AG09319 (cell line): ENCODE measurements around the gene CNTN4.

ENCODE experiments used
- DNase-seq: peaks from one replicate; pipeline ENCODE4 v3.0.0-alpha.2; 2010; ENCODE audit warnings: low read depth; ENCODE audit errors: extremely low read depth
- TF ChIP-seq, protein P1 (sequence below): IDR thresholded peaks from 2 replicates; pipeline ENCODE4 v1.5.1; 2011; ENCODE audit warnings: low read depth, mild to moderate bottlenecking, inconsistent platforms, low read length, moderate library complexity

The CNTN4 gene

DNA sequence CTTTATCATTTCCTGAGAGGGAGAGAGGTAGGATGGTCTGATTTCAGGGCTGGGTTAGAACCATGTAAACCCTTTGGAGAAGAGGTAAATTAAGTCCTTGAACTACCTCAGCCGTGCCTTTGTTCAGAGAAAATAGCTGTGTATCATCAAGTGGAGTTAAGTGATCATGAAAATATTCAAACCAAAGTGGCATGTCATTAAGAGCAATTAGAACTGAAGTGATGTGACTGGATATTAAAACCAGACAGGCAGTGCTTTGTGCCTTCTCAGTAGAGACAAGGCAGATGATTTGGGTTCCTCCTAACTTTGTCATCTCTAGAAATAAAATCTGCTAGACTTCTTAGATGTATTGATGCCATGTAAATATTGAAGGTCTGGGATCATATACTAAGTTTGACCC is 840.0 kb downstream of the CNTN4 start:
- TF ChIP-seq, protein P1, sequence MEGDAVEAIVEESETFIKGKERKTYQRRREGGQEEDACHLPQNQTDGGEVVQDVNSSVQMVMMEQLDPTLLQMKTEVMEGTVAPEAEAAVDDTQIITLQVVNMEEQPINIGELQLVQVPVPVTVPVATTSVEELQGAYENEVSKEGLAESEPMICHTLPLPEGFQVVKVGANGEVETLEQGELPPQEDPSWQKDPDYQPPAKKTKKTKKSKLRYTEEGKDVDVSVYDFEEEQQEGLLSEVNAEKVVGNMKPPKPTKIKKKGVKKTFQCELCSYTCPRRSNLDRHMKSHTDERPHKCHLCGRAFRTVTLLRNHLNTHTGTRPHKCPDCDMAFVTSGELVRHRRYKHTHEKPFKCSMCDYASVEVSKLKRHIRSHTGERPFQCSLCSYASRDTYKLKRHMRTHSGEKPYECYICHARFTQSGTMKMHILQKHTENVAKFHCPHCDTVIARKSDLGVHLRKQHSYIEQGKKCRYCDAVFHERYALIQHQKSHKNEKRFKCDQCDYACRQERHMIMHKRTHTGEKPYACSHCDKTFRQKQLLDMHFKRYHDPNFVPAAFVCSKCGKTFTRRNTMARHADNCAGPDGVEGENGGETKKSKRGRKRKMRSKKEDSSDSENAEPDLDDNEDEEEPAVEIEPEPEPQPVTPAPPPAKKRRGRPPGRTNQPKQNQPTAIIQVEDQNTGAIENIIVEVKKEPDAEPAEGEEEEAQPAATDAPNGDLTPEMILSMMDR = no peak
- no peak for DNase-seq

DNA sequence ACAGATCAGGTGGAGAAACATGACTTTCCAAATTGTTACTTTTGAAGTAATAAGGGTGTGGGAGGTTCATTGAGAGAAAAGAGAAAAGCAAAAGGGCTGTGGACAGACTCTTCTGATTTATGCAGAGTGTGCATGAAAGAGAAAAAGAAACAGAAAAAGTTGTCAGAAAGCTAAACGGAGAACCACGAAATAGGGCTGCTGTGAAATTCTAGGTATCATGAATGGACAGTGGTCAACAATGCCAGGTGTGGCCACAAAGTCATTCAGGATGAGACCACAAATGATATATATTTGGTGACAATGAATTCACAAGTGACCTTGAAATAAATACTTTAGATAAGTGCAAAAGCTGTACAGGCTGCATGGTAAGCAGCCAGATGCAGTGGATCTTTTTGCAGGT is 841.4 kb downstream of the CNTN4 start:
- TF ChIP-seq, protein P1 = no peak
- no peak for DNase-seq

DNA sequence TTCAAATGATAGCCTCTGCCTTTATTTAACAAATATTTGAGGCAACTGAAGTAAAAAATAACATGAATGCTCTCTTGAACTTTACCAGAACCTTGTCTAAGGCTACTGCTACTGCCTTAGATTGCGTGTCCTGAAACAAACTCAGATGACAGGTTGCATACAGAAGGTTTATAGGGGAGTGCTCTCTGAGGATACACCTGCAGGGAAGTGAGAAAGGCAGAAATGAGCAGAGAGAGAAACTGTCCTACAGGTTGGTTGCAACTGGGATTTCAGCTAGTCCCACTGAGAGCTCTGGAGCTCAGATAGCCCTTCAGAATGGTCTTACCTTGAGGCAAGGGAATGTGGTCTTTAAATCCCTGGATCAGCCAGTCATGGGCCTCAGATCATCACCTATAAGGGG is 846.0 kb downstream of the CNTN4 start:
- TF ChIP-seq, protein P1 = no peak
- no peak for DNase-seq

DNA sequence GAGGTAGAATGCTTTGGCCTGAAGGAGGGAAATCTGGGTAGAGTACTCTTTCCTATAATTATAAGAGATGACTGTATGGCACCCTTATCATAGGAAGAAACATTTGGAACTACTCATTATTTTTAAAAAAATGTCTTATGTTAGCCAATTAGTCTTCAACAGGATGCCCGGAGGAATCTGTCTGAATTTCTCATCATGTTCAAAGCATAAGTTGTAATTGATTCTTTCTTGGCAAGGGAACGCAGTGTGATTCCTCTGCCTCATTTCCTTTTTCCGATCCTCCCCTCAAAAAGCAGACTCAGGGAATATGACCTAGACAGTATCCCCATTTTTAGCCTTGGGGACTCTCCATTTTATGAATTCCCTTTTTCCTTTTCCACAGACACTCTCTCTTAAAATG is 846.5 kb downstream of the CNTN4 start:
- DNase-seq = no peak
- TF ChIP-seq, protein P1 = no peak

DNA sequence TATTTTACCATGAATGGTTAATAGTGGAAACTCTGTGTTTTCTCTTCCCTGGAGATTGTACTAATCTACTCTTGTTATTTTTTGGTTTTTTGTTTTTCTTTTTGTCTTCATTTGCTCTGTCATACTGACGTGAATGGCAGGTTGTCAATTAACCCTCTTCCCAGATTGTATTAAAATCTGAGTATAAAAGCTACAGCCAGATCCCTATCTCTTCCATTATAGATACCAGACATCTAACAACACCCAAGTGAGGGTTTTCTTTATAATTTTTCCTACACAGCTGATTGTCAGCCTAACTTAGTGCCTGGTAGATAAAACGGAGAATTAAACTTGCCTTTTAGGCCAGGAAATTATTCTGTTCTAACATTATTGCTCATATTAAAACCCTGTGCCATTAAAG is 848.9 kb downstream of the CNTN4 start:
- DNase-seq = no peak
- TF ChIP-seq, protein P1 = no peak

DNA sequence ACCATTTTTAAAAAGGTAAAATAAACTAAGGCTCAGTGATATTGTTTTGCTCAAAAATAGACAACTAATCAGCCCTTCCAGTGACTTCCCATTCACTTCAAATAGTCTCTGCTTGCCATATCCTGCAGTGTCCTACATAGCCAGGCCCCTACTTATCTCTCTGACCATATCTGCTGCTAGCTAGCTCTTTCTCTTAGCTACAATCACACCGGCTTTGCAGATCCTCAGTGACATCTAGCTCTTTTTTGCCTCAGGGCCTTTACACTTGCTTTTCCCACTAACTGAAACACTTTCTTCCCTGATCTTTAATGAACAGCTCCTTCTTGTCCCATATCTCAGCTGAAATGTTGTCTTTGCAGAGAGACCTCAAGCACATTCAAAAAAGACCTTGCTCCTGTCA is 850.2 kb downstream of the CNTN4 start:
- TF ChIP-seq, protein P1 = no peak
- no peak for DNase-seq

DNA sequence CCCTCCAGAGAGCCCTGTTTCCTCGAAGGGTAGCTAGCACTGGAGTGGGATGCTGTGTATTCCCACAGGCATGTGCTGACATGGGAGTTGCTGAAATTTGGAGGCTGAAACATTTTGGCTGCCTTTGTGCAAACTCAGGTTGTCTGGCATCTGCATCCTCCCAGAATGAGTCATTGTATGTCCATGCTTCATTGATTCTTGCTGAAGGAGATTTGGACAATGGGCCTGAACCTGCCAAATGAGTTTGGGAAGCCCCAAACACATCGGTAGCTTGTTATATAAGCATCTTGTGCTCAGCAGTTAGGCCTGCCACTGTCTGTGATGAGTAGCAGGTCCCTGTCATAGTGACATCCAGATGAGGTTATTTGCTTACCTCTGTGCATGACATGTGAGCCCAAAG is 851.5 kb downstream of the CNTN4 start:
- DNase-seq = no peak
- TF ChIP-seq, protein P1 = no peak
